GM19025 (cell line): ENCODE measurements around the gene HAX1.
"Not testable (repeated sequence)": the region's sequence is repeated elsewhere in the genome, so short reads cannot be mapped to it uniquely, and the experiment has no call there.

Experiments used
- ATAC-seq: cut with Tn5 transposase; IDR thresholded peaks from one replicate; pipeline ENCODE4 v1.9.1; 2021; ENCODE audit warnings: mild to moderate bottlenecking, low read depth, moderate library complexity; ENCODE audit not compliant: unreplicated experiment

Gene HAX1

DNA sequence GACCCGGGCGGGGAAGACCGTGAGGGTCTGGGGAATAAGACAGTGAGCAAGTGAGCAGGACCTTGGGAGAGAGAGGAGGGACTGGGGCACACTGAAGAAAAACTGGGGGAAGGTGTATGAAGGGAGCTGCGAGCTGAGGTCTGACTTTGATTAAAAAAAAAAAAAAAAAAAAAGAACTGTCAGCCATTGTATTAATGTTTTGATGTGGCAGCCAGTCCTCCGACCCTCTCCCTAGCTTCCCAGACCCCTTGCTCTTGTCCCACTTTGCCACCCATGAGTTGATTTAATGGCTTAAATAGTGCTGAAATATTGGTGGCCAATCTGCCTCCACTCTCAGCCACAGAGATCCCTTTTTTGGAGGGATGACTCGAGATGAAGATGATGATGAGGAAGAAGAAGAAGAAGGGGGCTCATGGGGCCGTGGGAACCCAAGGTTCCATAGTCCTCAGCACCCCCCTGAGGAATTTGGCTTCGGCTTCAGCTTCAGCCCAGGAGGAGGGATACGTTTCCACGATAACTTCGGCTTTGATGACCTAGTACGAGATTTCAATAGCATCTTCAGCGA lies 652 bp downstream of the HAX1 start:
- ATAC-seq = no peak

DNA sequence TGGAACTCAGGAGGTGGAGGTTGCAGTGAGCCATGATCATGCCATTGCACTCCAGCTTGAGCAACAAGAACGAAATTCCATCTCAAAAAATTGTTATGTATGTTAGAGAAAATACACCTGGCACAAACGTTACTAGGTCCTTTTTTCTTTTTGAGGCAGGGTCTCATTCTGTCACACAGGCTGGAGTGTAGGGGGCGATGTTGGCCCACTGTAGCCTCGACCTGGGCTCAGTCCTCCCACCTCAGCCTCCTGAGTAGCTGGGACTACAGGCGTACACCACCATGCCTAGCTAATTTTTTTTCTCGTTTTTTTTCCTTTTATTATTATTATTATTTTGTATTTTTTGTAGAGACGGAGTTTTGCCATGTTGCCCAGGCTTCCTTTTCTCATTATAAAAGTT lies 4.4 kb downstream of the HAX1 start:
- no peak for ATAC-seq

DNA sequence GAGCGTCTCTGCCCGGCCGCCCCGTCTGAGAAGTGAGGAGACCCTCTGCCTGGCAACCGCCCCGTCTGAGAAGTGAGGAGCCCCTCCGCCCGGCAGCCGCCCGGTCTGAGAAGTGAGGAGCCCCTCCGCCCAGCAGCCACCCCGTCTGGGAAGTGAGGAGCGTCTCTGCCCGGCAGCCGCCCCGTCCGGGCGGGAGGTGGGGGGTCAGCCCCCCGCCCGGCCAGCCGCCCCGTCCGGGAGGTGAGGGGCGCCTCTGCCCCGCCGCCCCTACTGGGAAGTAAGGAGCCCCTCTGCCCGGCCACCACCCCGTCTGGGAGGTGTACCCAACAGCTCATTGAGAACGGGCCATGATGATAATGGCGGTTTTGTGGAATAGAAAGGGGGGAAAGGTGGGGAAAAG lies 15.2 kb downstream of the HAX1 start:
- not testable (repeated sequence) for ATAC-seq

DNA sequence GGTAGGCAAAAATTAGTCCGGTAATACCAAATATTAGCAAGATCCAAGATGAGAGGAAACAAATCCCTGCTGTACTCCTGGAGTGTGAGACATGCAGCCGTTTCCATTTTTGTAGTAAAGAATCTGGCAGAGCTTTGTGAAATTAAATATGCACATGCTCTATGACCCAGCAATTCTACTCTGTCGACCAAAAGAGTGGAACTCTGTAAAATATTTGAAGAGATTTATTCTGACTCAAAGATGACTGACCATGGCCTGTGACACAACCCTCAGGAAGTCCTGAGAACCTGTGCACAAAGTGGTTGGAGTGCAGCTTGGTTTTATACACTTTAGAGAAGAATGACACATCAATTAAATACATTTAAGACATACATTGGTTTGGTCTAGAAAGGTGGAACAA lies 16.2 kb downstream of the HAX1 start:
- ATAC-seq = no peak

DNA sequence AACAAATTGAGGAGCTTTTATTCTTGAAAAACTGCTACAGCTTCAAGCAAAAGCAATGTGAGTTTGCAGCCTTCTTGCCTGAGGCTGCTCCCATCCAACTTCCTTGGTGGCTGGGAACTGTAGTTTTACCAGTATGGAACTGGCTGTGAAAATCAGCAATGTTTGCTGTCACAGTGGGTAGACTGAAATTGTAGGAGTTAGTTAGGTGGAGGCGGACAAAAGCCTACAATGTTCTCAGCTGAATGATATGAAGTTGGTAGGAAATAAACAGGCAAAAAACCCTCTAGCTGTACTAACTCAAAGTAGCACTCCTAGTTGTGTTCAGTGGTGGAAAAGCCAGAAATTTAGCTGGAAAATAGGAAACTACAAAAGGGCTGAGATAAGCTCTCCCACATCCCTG lies 18.5 kb downstream of the HAX1 start:
- ATAC-seq = no peak

DNA sequence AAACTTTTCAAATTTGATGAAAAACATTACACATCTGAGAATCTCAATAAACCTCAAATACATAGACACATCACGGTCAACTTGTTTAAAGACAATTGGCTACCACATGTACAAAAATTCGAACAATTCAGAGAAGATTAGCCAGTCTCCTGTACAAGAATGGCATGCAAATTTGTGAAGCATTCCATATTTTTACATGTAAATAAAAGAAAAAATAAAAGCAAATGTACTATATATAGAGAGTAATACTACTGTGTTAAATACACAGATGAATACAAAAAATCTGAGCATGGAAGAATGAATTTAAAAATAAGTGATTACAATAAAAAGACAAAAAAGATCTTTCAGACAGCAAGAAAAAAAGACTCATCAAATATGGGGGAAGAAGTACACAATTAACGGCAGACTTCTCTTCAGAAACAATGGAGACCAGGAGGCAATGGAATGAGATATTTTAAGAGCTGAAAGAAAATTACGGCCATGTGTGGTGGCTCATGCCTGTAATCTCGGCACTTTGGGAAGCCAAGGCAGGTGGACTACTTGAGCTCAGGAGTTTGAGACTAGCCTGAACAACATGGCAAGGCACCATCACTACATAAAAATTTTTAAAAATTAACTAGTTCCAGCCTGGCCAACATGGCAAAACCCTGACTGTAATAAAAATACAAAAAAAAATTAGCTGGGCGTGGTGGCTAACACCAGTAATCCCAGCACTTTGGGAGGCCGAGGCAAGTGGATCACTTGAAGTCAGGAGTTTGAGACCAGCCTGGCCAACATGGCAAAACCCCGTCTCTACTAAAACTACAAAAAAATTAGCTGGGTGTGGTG lies 23.2 kb downstream of the HAX1 start:
- ATAC-seq = no peak

DNA sequence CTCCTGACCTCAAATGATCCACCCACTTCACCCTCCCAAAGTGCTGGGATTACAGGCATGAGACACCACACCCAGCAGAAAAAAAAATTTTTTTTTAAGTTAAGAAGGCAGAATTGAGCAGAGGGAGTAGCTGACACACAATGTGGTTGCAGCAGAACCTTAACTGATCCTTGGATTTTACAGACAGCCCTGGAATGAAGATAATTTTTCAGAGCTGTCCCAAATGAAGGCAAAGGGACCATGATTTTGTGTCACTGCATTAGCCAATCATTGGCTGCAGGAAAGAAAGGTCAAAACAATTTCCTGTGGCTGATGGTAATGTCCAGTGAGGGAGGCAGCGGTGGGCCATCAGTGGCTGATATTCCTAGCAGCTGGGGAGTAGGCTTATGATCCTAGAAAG lies 29.2 kb downstream of the HAX1 start:
- no peak for ATAC-seq

DNA sequence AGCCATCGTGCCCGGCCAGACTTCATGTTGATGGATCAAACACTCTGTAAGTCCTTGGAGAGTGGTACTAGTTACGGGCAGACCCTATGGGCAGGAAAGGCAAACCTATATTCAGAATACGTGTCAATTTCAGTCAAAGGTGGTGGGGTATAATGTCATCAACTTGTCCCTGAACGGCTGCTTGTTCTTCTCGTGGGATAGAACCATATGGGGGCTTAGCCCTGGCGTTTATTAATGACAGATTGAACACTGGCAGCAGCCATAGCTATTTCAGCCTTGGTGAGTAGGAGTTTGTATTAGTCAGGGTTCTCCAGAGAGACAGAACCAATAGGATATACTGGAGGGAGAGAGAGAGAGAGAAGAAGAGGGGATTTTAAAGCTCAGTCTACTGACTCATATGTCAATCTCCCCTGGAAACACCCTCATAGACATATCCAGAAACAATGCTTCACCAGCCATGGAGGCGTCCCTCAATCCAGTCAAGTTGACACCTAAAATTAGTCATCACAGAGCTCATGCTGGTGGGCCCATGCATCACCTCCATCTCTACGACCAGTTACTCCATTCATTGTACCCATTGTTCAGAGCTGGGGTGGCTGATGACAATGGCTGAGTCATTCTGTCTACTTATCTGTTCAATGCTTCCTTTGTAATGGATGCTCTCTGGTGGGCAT lies 32.4 kb downstream of the HAX1 start:
- ATAC-seq = no peak

DNA sequence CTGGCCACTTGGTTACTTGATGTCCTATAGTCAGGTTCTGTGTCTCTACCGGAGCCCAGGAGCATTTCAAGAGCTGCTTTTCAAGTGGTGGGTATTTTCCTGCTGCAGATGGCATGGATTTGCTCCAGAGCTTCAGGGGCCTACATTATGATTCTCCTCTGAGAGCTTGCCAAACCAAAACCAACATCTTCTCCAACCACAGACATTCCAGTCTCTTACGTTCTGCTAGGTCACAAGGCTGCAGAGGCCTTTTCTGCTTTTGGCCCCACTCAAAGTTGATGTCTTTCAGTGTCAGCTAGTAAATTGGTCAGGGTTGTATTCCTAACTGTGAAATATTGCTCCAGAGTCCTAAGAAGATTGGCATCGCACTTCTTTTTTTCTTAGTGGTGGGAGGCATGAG lies 33.7 kb downstream of the HAX1 start:
- ATAC-seq = no peak

DNA sequence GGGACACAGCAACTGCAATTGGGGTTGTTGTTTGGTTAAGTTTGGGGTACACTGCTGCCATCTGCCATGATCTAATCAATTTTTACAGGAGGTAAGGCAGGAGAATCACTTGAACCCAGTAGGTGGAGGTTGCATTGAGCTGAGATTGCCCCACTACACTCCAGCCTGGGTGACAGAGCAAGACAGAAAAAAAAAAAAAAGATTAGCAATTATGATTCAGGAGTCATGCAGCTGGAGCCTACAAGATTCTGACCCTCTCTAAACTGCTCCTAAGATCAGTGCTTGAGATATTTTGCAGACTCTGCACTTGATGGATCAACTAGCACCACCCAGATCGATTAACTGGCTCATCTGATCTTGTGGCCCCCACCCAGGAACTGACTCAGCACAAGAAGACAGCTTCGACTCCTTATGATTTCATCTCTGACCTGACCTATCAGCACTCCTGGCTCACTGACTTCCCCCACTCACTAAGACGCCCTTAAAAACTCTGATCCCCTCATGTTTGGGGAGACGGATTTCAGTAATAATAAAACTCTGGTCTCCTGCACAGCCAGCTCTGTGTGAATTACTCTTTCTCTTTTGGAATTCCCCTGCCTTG lies 35.3 kb downstream of the HAX1 start:
- not testable (repeated sequence) for ATAC-seq

DNA sequence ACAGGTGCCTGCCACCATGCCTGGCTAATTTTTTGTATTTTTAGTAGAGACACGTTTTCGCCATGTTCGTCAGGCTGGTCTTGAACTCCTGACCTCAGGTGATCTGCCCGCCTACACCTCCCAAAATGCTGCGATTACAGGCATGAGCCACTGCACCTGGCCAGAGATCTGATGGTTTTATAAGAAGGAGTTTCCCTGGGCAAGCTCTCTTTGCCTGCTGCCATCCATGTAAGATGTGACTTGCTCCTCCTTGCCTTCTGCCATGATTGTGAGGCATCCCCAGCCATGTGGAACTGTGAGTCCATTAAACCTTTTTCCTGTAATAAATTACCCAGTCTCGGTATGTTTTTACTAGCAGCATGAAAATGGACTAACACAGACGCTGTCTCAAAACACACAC lies 36.7 kb downstream of the HAX1 start:
- not testable (repeated sequence) for ATAC-seq

DNA sequence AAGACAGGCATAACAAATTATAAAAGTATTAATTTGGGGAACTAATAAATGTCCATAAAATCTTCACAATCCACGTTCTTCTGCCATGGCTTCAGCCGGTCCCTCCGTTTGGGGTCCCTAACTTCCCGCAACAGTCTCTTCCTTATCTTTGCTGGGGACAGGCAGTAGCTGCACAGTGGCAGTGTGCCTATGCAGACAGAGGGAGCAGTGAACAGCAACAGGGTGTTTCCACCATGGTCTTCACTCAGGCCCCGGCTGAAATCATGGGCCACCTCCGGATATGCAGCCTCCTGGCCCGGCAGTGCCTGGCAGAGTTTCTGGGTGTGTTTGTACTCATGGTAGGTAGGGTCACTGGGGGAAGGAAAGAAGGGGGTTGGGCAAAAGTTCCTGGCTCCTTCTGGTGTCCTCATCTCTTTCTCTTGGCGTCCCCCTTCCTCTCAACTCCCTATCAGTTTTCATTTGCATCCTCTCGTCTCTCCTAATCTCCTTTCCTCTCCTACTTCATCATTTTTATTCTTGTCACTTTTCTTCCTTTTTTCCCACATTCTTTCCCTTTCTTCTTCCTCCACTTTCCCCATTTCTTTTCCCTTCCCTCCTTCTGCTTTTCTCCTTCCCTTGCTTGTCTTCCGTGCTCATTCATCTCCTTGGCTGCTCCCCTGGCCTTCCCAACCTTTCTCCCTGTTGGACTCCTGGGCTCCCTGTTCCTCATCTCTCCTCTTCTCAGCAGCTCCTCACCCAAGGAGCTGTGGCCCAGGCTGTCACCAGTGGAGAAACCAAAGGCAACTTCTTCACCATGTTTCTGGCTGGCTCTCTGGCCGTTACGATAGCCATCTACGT lies 40.0 kb downstream of the HAX1 start:
- not testable (repeated sequence) for ATAC-seq

DNA sequence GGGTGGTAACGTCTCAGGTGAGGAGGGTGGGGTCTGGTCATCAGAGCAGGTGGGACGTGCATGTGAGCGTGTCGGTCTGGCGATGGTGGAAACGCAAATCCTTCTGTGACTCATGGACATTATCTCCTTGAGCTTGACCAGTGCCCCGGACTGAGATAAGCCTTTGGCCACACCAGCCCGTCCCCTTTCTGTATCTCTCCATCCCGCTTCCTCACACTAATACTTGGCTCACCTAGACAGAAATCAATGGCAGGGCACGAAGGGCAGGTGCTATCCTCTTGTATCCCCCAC lies 40.6 kb downstream of the HAX1 start:
- no peak for ATAC-seq

DNA sequence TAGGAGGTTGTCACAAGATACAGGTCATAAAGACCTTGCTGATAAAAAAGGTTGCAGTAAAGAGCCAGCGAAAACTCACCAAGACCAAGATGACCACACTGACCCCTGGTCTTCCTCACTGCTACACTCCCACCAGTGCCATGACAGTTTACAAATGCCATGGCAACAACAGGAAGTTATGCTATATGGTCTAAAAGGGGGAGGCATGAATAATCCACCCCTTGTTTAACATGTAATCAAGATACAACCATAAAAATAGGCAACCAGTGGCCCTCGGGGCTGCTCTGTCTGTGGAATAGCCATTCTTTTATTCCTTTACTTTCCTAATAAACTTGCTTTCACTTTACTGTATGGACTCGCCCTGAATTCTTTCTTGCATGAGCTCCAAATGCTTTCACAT lies 41.8 kb downstream of the HAX1 start:
- not testable (repeated sequence) for ATAC-seq

DNA sequence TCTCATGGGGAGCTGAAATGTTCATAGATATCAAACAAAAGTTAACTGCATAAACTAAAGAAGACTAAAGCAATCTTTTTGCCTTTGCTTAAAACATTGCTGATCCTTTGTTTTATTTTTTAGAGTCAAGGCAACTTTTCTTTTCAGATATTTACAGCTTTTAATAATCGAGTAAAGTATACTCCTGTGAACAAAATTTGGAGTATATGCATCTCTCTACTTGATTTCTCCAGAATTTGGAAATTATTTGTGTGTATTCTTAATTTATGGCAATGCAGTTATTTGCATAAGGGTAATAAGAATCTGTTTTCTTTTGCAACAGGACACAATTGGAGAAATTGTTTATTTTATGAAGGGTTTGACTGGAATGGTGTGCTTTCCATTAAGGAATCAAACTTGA lies 44.3 kb downstream of the HAX1 start:
- no peak for ATAC-seq

DNA sequence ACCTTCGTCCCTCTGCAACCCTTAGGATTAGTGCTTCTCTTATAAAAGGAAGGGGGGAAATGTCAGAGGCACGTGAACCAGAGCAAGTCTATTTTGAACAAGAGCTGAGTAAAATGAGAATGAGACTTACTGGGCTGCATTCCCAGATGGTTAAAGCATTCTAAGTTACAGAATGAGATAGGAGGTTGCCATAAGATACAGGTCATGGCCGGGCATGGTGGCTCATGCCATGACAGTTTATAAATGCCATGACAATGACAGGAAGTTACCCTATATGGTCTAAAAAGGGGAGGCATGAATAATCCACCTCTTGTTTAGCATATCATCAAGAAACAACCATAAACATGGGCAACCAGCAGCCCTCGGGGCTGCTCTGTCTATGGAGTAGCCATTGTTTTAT lies 46.0 kb downstream of the HAX1 start:
- ATAC-seq = no peak

DNA sequence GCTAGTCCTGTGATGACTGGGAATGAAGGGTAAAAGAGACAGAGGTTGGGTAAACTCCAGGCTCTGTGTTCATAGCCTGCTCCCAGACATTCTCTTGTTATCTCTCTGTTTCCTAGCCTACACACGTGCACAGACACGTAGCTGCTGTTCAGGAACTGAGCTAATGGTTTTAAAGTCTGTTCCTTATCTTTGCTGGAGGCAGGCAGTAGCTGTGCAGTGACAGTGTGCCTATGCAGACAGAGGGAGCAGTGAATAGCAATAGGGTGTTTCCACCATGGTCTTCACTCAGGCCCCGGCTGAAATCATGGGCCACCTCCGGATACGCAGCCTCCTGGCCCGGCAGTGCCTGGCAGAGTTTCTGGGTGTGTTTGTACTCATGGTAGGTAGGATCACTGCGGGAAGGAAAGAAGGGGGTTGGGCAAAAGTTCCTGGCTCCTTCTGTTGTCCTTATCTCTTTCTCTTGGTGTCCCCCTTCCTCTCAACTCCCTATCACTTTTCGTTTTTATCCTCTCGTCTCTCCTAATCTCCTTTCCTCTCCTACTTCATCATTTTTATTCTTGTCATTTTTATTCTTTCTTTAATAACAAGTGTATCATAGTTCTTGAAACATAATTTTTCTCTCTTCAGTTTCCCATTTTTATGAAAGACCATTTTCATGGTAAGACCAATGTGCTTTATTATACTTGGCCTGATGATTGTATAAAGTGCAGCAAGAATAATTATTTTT lies 48.6 kb downstream of the HAX1 start, which contains the start of gene AQP10:
Gene AQP10 (plus strand): TSS at position 212 of the 727 bp plus-strand sequence. CDS start 63 bp downstream, at position 275.
- no peak for ATAC-seq

DNA sequence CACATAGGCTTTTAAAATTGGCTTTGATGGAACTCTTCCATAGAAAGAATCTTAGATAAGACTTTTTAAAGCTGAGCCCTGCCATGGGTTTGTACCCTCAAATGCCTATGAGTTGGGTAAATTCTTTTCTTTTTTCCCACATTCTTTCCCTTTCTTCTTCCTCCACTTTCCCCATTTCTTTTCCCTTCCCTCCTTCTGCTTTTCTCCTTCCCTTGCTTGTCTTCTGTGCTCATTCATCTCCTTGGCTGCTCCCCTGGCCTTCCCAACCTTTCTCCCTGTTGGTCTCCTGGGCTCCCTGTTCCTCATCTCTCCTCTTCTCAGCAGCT lies 49.1 kb downstream of the HAX1 start:
- not testable (repeated sequence) for ATAC-seq

DNA sequence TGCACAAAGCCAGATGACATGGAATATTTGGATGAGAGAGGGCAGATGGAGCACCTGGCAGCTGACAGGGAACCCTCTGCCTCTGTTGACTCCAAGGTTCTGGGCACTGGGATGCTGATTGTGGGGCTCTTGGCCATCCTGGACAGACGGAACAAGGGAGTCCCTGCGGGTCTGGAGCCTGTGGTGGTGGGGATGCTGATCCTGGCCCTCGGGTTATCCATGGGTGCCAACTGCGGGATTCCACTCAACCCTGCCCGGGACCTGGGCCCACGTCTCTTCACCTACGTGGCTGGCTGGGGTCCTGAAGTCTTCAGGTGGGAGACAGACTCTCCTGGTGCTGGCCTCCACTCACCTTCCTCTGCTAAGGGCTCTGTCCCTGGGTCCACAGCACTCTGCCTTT lies 51.1 kb downstream of the HAX1 start:
- ATAC-seq = no peak

DNA sequence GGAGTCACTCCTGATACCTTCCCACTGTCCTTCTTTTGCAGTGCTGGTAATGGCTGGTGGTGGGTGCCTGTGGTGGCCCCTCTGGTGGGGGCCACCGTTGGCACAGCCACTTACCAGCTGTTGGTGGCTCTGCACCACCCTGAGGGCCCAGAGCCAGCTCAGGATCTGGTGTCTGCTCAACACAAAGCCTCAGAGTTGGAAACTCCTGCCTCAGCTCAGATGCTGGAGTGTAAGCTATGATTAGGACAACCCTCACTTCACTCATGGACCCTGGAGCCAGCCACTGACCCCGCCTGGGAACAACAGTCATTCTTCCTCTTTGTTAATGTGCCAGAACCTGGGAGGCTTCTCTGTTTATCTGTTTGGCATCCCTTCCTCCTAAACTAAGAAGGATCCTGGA lies 51.8 kb downstream of the HAX1 start:
- no peak for ATAC-seq
